Nephron progenitor cell (in vitro differentiated cells): ENCODE measurements around the gene EXD2.
"Not testable (repeated sequence)": the region's sequence is repeated elsewhere in the genome, so short reads cannot be mapped to it uniquely, and the experiment has no call there.

Experiments used
- DNase-seq: peaks from one replicate; pipeline ENCODE4 v3.0.0; 2021
- H3K27ac Mint-ChIP-seq: 2 replicates; pipeline ENCODE4 v1.8.0; 2021; ENCODE audit warnings: mild to moderate bottlenecking, moderate library complexity, mixed read lengths
- H3K27me3 Mint-ChIP-seq: 2 replicates; pipeline ENCODE4 v1.8.0; 2021; ENCODE audit warnings: mild to moderate bottlenecking, low read depth, mixed read lengths; ENCODE audit not compliant: poor library complexity
- H3K36me3 Mint-ChIP-seq: 2 replicates; pipeline ENCODE4 v1.8.0; 2021; ENCODE audit warnings: low read depth, mixed read lengths
- H3K4me1 Mint-ChIP-seq: 2 replicates; pipeline ENCODE4 v1.8.0; 2021; ENCODE audit warnings: mixed read lengths
- H3K4me3 Mint-ChIP-seq: 2 replicates; pipeline ENCODE4 v1.8.0; 2021; ENCODE audit warnings: mild to moderate bottlenecking, moderate library complexity, mixed read lengths
- H3K9me3 Mint-ChIP-seq: 2 replicates; pipeline ENCODE4 v1.8.0; 2021; ENCODE audit warnings: mild to moderate bottlenecking, moderate library complexity, mixed read lengths
- TF ChIP-seq, protein P1 (sequence below): fragments of 200-600 bp; sonication (generic); IDR thresholded peaks from 2 replicates; pipeline ENCODE4 v1.5.0; 2021; ENCODE audit warnings: antibody characterized with exemption

Gene EXD2

GRCh38 chr14:69288011-69288771, 96.9 kb downstream of the EXD2 start:
- Mint-ChIP-seq H3K9me3 (no peaks in the 10 kb centered on the region), H3K27ac (peak overlapping the region; percentile 18), H3K36me3 (no peaks in the 10 kb centered on the region), H3K4me3 (peak overlapping the region; percentile 41), H3K27me3 (no peaks in the 10 kb centered on the region), H3K4me1 (peaks cover 33% of the 10 kb centered on the region)
- TF ChIP-seq, protein P1, sequence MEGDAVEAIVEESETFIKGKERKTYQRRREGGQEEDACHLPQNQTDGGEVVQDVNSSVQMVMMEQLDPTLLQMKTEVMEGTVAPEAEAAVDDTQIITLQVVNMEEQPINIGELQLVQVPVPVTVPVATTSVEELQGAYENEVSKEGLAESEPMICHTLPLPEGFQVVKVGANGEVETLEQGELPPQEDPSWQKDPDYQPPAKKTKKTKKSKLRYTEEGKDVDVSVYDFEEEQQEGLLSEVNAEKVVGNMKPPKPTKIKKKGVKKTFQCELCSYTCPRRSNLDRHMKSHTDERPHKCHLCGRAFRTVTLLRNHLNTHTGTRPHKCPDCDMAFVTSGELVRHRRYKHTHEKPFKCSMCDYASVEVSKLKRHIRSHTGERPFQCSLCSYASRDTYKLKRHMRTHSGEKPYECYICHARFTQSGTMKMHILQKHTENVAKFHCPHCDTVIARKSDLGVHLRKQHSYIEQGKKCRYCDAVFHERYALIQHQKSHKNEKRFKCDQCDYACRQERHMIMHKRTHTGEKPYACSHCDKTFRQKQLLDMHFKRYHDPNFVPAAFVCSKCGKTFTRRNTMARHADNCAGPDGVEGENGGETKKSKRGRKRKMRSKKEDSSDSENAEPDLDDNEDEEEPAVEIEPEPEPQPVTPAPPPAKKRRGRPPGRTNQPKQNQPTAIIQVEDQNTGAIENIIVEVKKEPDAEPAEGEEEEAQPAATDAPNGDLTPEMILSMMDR: peak; percentile 34
- DNase-seq: peak; percentile 23

DNA sequence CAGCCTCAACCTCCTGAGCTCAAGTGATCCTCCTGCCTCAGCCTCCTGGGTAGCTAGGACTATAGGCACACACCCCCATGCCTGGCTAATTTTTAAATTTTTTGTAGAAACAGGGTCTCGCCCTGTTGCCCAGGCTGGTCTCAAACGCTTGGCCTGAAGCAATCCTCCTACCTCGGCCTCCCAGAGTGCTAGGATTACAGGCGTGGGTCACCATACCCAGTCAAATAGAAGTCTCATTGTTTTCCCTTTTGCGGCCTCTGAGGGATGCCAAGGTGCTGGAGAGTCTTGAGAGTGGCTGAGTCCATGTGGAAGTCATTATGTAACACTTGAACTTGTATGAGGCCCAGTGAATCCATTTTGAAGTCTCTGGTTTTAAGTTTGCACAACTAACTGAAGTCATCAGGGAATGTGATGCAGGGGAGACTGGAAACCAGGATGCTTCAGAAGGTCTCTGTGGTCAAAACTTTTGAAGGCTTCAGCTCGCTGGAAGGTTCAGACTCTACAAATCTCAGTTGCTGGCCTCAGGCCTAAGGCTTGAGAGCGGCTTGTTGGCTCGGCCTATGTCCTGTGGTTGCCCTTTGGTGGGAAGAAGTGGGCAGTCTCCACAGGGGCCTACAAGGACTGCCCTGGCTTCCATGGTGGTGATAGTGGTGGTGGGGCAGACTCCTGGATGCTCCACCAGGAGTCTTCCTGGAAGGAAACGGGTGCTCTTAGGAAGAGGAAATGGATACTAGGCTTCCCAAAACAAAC, 97.8 kb downstream of the EXD2 start:
- H3K9me3 Mint-ChIP-seq: no peaks in the 10 kb centered on the region
- no peak overlapping the region for H3K27ac Mint-ChIP-seq
- TF ChIP-seq, protein P1: no peak

DNA sequence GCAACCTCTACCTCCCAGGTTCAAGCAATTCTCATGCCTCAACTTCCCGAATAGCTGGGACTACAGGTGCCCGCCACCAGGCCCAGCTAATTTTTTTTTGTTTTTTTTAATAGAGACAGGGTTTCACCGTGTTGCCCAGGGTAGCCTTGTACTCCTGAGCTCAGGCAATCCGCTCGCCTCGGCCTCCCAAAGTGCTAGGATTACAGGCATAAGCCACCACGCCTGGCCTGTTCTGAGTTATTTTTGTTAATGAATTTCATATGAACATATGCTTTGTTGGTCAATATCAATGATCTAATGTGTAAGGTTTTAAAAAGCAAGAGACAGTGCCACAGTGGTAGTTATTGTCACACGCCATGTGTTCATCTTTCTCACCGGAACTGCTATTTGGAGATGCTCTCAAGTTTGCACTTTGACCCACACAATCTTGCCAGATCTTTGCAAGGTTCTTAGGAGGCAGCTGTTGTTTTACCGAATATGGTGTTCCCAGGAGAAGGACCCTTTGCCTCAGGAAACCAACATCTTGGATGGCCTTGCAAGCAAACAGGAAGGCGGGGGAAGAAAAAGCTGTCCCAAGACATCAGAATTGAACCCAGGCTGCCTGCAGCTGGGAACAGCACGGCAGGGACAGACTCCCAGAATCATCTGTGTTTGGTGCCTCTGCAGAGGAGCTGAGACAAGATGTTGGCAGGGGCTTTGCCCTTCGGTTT, 98.7 kb downstream of the EXD2 start:
- no peak for DNase-seq
- H3K4me1 Mint-ChIP-seq: peaks cover 33% of the 10 kb centered on the region
- no peaks in the 10 kb centered on the region for H3K9me3 Mint-ChIP-seq
- TF ChIP-seq, protein P1: no peak
- no peak overlapping the region for H3K4me3 Mint-ChIP-seq
- H3K36me3 Mint-ChIP-seq: no peaks in the 10 kb centered on the region
- no peak overlapping the region for H3K27ac Mint-ChIP-seq
- H3K27me3 Mint-ChIP-seq: no peaks in the 10 kb centered on the region

More for the DNA sequence above, 97.8 kb downstream of the EXD2 start:
- H3K4me1 Mint-ChIP-seq: peaks cover 33% of the 10 kb centered on the region
- H3K36me3 Mint-ChIP-seq: no peaks in the 10 kb centered on the region
- no peaks in the 10 kb centered on the region for H3K27me3 Mint-ChIP-seq
- H3K4me3 Mint-ChIP-seq: no peak overlapping the region
- DNase-seq: no peak

DNA sequence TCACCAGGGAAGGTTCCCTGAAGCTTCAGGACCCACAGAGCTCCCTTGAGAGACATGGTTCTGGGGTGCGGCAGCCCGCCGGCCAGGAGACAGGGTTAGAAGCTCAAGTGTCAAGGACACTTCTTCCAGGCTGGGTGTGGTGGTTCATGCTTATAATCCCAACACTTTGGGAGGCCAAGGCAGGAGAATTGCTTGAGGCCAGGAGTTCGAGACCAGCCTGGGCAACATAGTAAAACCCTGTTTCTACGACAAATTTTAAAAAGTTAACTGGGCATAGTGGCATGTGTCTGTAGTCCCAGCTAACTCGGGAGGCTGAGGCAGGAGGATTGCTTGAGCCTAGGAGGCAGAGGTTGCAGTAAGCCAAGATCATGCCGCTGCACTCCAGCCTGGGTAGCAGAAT, 99.6 kb downstream of the EXD2 start:
- DNase-seq, H3K27ac Mint-ChIP-seq, H3K36me3 Mint-ChIP-seq, H3K4me3 Mint-ChIP-seq, H3K9me3 Mint-ChIP-seq, H3K27me3 Mint-ChIP-seq: not testable (repeated sequence)
- peaks cover 33% of the 10 kb centered on the region for H3K4me1 Mint-ChIP-seq

GRCh38 chr14:69291396-69291795, 100.1 kb downstream of the EXD2 start:
- TF ChIP-seq, protein P1: no peak
- peaks cover under 1% of the 10 kb centered on the region for H3K27me3 Mint-ChIP-seq
- DNase-seq: no peak

GRCh38 chr14:69291891-69292561, 100.7 kb downstream of the EXD2 start:
- H3K27me3 Mint-ChIP-seq: peaks cover 4% of the 10 kb centered on the region
- H3K36me3 Mint-ChIP-seq: no peaks in the 10 kb centered on the region
- peak overlapping the region; percentile 23 for H3K27ac Mint-ChIP-seq
- TF ChIP-seq, protein P1: no peak
- no peak overlapping the region for H3K4me3 Mint-ChIP-seq
- H3K9me3 Mint-ChIP-seq: no peaks in the 10 kb centered on the region
- no peak for DNase-seq
- H3K4me1 Mint-ChIP-seq: peaks cover 28% of the 10 kb centered on the region

More at GRCh38 chr14:69291396-69291795, 100.1 kb downstream of the EXD2 start:
- Mint-ChIP-seq H3K9me3 (no peaks in the 10 kb centered on the region), H3K27ac (no peak overlapping the region), H3K36me3 (no peaks in the 10 kb centered on the region), H3K4me3 (no peak overlapping the region), H3K4me1 (peaks cover 33% of the 10 kb centered on the region)
